ENCODE measurements around the gene FBXL2.
A peak's percentile ranks its signal among the peaks of the same experiment; 100 is the strongest.

The FBXL2 gene, protein sequence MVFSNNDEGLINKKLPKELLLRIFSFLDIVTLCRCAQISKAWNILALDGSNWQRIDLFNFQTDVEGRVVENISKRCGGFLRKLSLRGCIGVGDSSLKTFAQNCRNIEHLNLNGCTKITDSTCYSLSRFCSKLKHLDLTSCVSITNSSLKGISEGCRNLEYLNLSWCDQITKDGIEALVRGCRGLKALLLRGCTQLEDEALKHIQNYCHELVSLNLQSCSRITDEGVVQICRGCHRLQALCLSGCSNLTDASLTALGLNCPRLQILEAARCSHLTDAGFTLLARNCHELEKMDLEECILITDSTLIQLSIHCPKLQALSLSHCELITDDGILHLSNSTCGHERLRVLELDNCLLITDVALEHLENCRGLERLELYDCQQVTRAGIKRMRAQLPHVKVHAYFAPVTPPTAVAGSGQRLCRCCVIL

GRCh38 chr3:33277193-33277882 is at the start of gene FBXL2:
Gene FBXL2, plus strand, starts transcription at chr3:33277442. Its CDS starts 71 bp downstream, at chr3:33277513.
- H3K4me3 ChIP-seq (ENCODE audit: low read depth, low read length), result peak within 1 kb of the TSS; percentile 43
- no peak for TF ChIP-seq CTCF (IDR thresholded peaks at IDR 0.05; ENCODE audit: borderline replicate concordance, insufficient read depth, low read depth, low read length)

DNA sequence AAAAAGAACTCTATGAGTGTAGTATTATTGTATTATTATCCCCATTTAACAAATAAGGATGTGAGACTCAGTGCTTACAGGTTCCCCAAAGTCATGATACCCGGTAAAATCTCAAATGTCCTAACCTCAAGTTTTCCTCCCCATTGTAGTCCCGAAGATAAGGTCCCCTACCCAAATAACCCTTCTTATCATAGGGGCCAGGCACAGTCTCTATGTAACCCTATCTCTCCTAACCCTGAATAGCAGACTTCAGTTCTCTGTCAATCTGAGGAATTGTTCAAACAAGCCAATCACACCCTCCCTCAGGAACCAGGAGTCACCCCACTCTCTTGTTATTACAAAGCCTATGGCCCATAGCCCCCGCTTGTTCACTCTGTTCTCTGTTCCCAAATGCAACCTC is 48.2 kb upstream of the FBXL2 start:
- no peak for TF ChIP-seq CTCF (IDR thresholded peaks at IDR 0.05; ENCODE audit: borderline replicate concordance, insufficient read depth, low read depth, low read length)
- H3K4me3 ChIP-seq (ENCODE audit: low read depth, low read length), result no peak overlapping the region

- TF ChIP-seq CTCF (IDR thresholded peaks at IDR 0.05; ENCODE audit: borderline replicate concordance, insufficient read depth, low read depth, low read length), result no peak
- no peak overlapping the region for H3K4me3 ChIP-seq (ENCODE audit: low read depth, low read length)
Measured at GRCh38 chr3:33229947-33230346, 47.3 kb upstream of the FBXL2 start.

DNA sequence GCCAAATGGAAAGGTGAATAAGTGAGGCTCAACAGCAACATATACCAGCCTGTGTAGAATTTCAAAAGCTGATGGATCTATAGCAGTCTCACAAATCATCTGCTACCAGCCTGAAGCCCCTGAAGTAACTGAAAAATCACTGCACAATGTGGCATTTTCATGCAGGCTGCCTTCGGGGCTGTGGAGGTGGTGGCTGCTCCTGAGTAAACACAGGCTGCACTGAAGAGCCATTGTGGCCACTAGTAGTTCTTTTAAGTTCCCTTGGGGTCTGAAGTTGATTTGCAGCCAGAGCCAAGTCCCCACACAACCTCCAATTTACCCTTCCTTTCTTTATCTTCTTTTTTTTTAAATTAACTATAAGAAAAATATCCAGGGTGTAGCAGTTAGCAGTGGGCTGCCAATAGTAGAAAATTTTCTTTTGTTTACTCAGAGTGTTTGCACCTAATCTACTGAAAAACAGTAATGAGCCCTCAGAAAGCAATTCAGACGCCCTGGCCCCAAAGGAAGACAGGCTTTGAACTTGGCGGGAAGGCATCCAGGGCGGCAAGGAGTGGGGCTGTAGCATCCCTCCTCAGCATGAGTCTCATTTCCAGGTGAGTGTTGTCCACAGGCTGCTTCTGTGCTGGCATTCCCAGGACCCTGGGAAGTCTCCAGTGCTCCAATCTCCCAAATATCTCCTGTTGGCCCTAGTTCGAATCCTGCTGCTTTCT is 45.3 kb upstream of the FBXL2 start:
- no peak for TF ChIP-seq CTCF (IDR thresholded peaks at IDR 0.05; ENCODE audit: borderline replicate concordance, insufficient read depth, low read depth, low read length)
- H3K4me3 ChIP-seq (ENCODE audit: low read depth, low read length), result no peak overlapping the region

- TF ChIP-seq CTCF (IDR thresholded peaks at IDR 0.05; ENCODE audit: borderline replicate concordance, insufficient read depth, low read depth, low read length), result no peak
- H3K4me3 ChIP-seq (ENCODE audit: low read depth, low read length), result no peak overlapping the region
Measured at GRCh38 chr3:33233884-33234283, 43.4 kb upstream of the FBXL2 start.

DNA sequence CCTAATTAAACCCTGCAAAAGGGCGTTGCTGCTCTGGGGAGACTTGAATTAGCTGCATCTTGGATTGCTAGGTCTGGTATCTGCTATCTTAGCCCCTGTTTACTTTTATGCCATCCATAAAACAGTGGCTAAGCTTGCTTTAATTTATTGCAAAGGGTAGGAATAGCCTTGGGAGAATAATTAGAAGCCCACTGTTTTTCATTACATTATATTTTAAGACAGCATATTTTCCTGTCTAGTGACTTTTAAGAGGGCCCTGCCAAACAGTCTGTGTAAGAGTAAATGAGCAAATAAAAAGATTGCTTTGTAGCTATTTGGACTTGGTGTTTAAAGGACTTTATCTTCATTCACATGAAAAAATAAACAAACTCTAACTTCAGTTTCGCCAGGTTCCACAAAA is 41.2 kb upstream of the FBXL2 start:
- H3K4me3 ChIP-seq (ENCODE audit: low read depth, low read length), result no peak overlapping the region
- TF ChIP-seq CTCF (IDR thresholded peaks at IDR 0.05; ENCODE audit: borderline replicate concordance, insufficient read depth, low read depth, low read length), result no peak

Measured in GM12875 (cell line).